Epithelial cell of esophagus (primary cell): ENCODE data around the gene TRAF7.
"Not testable (repeated sequence)": the region's sequence is repeated elsewhere in the genome, so short reads cannot be mapped to it uniquely, and the experiment has no call there.

ENCODE experiments used
- DNase-seq: peaks from one replicate; pipeline ENCODE4 v3.0.0; 2010; ENCODE audit warnings: low read depth
- H3K4me3 ChIP-seq: 2 replicates; pipeline ENCODE4 v1.5.1; 2011; ENCODE audit warnings: mild to moderate bottlenecking, low read length, control low read depth
- CTCF ChIP-seq: IDR thresholded peaks from 2 replicates; pipeline ENCODE4 v1.5.1; 2011; ENCODE audit warnings: low read depth, mild to moderate bottlenecking, low read length, control low read depth, inconsistent platforms; ENCODE audit not compliant: insufficient read depth; ENCODE audit errors: missing control alignments

TRAF7 gene

GRCh38 chr16:2126928-2127556 is 28.5 kb upstream of the TRAF7 start:
- not testable (repeated sequence) for H3K4me3 ChIP-seq, DNase-seq

- H3K4me3 ChIP-seq, result not testable (repeated sequence)
- DNase-seq, result peak; percentile 56
Measured at GRCh38 chr16:2127630-2128280, 27.8 kb upstream of the TRAF7 start.

GRCh38 chr16:2129251-2129650 is 26.3 kb upstream of the TRAF7 start:
- peak; percentile 18 for DNase-seq
- H3K4me3 ChIP-seq, result not testable (repeated sequence)

- not testable (repeated sequence) for H3K4me3 ChIP-seq
- DNase-seq, result peak; percentile 44
Measured at GRCh38 chr16:2129890-2130447, 25.6 kb upstream of the TRAF7 start.

GRCh38 chr16:2133797-2134196 is 21.8 kb upstream of the TRAF7 start:
- H3K4me3 ChIP-seq, DNase-seq: not testable (repeated sequence)

GRCh38 chr16:2135071-2135470 is 20.5 kb upstream of the TRAF7 start:
- not testable (repeated sequence) for DNase-seq
- H3K4me3 ChIP-seq, result peak overlapping the region; percentile 48

- DNase-seq, result peak; percentile 94
Measured at GRCh38 chr16:2135770-2136490, 19.7 kb upstream of the TRAF7 start, which contains the start of gene PKD1. PKD1 (minus strand) TSS chr16:2135898; CDS start chr16:2135689, 209 bp downstream.

GRCh38 chr16:2142942-2143877 is 12.4 kb upstream of the TRAF7 start:
- no peak for TF ChIP-seq CTCF
- no peak overlapping the region for H3K4me3 ChIP-seq
- DNase-seq, result peak; percentile 69

More at GRCh38 chr16:2135770-2136490, 19.7 kb upstream of the TRAF7 start, which contains the start of gene PKD1:
- peak within 1 kb of the TSS; percentile 48 for H3K4me3 ChIP-seq

GRCh38 chr16:2143878-2144485 is 11.6 kb upstream of the TRAF7 start:
- no peak for TF ChIP-seq CTCF
- no peak for DNase-seq
- H3K4me3 ChIP-seq, result no peak overlapping the region

- DNase-seq, result no peak
- TF ChIP-seq CTCF, result no peak
- H3K4me3 ChIP-seq, result no peak overlapping the region
Measured at GRCh38 chr16:2145843-2146242, 9.7 kb upstream of the TRAF7 start.
